KMS-11 (cell line): ENCODE measurements around the gene GIPC2.
"Not testable (repeated sequence)": the region's sequence is repeated elsewhere in the genome, so short reads cannot be mapped to it uniquely, and the experiment has no call there.

Experiments used
- H2AFZ ChIP-seq: fragments of 200-600 bp; sonication (generic); 2 replicates; pipeline ENCODE4 v1.6.1; 2016; ENCODE audit warnings: antibody characterized with exemption, mixed run types, low read depth
- H3K27ac ChIP-seq: fragments of 200-600 bp; sonication (generic); 2 replicates; pipeline ENCODE4 v1.6.1; 2016; ENCODE audit warnings: mild to moderate bottlenecking, mixed run types
- H3K27me3 ChIP-seq: fragments of 200-600 bp; sonication (generic); 2 replicates; pipeline ENCODE4 v1.6.1; 2017; ENCODE audit warnings: mild to moderate bottlenecking, low read depth, mixed run types, moderate library complexity; ENCODE audit not compliant: insufficient read depth
- H3K36me3 ChIP-seq: fragments of 200-600 bp; sonication (generic); 2 replicates; pipeline ENCODE4 v1.6.1; 2017; ENCODE audit warnings: mild to moderate bottlenecking, mixed run types; ENCODE audit not compliant: insufficient read depth
- H3K4me1 ChIP-seq: fragments of 200-600 bp; sonication (generic); 2 replicates; pipeline ENCODE4 v1.6.1; 2016; ENCODE audit warnings: mild to moderate bottlenecking, low read depth, mixed run types; ENCODE audit not compliant: poor library complexity, severe bottlenecking
- H3K4me2 ChIP-seq: fragments of 200-600 bp; sonication (generic); 2 replicates; pipeline ENCODE4 v1.7.0; 2016; ENCODE audit warnings: mild to moderate bottlenecking, mixed run types
- H3K4me3 ChIP-seq: fragments of 200-600 bp; sonication (generic); IDR thresholded peaks from 2 replicates; pipeline ENCODE4 v1.6.1; 2017; ENCODE audit warnings: low read depth, low read length, mixed read lengths; ENCODE audit not compliant: insufficient read depth
- H3K79me2 ChIP-seq: fragments of 200-600 bp; sonication (generic); 2 replicates; pipeline ENCODE4 v1.6.1; 2016; ENCODE audit warnings: low read depth, mixed run types; ENCODE audit not compliant: insufficient read depth
- H3K9ac ChIP-seq: fragments of 200-600 bp; sonication (generic); 2 replicates; pipeline ENCODE4 v1.6.1; 2016; ENCODE audit warnings: mild to moderate bottlenecking, mixed run types
- H4K20me1 ChIP-seq: fragments of 200-600 bp; sonication (generic); 2 replicates; pipeline ENCODE4 v1.6.1; 2016; ENCODE audit warnings: mild to moderate bottlenecking, mixed run types; ENCODE audit not compliant: insufficient read depth
- TF ChIP-seq, protein P1 (sequence below): fragments of 200-600 bp; sonication (generic); conservative IDR thresholded peaks from 2 replicates; pipeline ENCODE4 v1.6.1; 2017; ENCODE audit warnings: low read depth, mild to moderate bottlenecking, antibody characterized with exemption, low read length, moderate library complexity, mixed read lengths

GIPC2 gene

DNA sequence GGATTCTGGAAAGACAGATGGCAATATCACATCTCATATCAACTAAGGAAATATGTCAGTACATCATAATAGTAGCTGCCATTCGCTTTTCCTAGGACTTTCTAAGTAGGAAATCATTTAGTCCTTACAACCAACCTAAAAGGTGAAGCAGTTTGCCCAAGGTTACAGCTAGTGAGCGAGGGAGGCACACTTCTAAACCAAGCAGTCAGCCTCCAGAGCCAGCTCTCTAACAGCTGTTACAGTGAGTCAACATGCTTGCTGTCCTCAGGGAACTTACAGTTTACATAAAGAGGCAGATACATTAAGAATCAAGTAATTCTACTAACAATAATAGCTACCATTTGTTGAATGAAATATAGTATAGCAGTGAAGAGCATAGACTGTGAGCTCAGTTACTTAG, 57.1 kb downstream of the GIPC2 start:
- TF ChIP-seq, protein P1, sequence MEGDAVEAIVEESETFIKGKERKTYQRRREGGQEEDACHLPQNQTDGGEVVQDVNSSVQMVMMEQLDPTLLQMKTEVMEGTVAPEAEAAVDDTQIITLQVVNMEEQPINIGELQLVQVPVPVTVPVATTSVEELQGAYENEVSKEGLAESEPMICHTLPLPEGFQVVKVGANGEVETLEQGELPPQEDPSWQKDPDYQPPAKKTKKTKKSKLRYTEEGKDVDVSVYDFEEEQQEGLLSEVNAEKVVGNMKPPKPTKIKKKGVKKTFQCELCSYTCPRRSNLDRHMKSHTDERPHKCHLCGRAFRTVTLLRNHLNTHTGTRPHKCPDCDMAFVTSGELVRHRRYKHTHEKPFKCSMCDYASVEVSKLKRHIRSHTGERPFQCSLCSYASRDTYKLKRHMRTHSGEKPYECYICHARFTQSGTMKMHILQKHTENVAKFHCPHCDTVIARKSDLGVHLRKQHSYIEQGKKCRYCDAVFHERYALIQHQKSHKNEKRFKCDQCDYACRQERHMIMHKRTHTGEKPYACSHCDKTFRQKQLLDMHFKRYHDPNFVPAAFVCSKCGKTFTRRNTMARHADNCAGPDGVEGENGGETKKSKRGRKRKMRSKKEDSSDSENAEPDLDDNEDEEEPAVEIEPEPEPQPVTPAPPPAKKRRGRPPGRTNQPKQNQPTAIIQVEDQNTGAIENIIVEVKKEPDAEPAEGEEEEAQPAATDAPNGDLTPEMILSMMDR, result no peak
- H2AFZ ChIP-seq, result no peak overlapping the region
- H4K20me1 ChIP-seq, result no peaks in the 10 kb centered on the region
- no peak overlapping the region for H3K27ac ChIP-seq
- H3K4me2 ChIP-seq, result no peak overlapping the region
- no peaks in the 10 kb centered on the region for H3K27me3 ChIP-seq
- H3K9ac ChIP-seq, result no peak overlapping the region
- H3K79me2 ChIP-seq, result no peaks in the 10 kb centered on the region
- H3K36me3 ChIP-seq, result no peaks in the 10 kb centered on the region
- no peak overlapping the region for H3K4me3 ChIP-seq
- H3K4me1 ChIP-seq, result no peaks in the 10 kb centered on the region

DNA sequence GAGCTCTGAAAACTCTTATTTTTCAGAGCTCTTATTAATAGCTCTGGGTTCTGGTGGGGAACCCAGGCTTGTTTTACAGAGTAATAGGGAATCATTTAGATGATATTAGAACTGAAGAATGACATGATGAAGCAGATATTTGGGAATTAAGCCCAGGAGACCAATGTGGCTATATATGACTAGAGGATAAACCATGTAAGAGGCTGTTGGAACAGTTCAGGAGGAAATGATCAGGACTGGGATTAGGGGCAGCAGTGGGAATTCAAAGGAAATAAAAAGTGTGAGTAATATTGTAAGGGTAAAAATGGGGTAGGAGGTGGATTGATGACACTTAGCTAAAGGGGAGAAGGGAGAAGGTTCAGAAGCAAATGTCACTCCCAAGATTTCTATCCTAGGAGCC, 58.6 kb downstream of the GIPC2 start:
- H2AFZ ChIP-seq, result no peak overlapping the region
- H3K36me3 ChIP-seq, result no peaks in the 10 kb centered on the region
- no peak overlapping the region for H3K9ac ChIP-seq
- TF ChIP-seq, protein P1, result no peak
- H3K27ac ChIP-seq, result no peak overlapping the region
- no peaks in the 10 kb centered on the region for H4K20me1 ChIP-seq
- H3K27me3 ChIP-seq, result no peaks in the 10 kb centered on the region
- H3K4me2 ChIP-seq, result no peak overlapping the region
- no peak overlapping the region for H3K4me3 ChIP-seq
- no peaks in the 10 kb centered on the region for H3K79me2 ChIP-seq
- H3K4me1 ChIP-seq, result no peaks in the 10 kb centered on the region

DNA sequence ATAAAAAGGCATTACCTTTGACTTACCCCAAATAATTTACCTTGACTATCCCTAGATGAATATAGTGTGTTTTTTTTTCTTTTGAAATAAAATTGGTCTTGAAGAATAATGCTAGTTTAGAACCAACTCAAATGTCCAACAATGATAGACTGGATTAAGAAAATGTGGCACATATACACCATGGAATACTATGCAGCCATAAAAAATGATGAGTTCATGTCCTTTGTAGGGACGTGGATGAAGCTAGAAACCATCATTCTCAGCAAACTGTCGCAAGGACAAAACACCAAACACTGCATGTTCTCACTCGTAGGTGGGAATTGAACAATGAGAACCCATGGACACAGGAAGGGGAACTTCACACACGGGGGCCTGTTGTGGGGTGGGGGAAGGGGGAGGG, 63.9 kb downstream of the GIPC2 start:
- H3K4me1 ChIP-seq, H4K20me1 ChIP-seq, H3K27ac ChIP-seq, H3K9ac ChIP-seq, H3K4me3 ChIP-seq, H3K79me2 ChIP-seq, H2AFZ ChIP-seq, H3K36me3 ChIP-seq, H3K27me3 ChIP-seq, H3K4me2 ChIP-seq: not testable (repeated sequence)

DNA sequence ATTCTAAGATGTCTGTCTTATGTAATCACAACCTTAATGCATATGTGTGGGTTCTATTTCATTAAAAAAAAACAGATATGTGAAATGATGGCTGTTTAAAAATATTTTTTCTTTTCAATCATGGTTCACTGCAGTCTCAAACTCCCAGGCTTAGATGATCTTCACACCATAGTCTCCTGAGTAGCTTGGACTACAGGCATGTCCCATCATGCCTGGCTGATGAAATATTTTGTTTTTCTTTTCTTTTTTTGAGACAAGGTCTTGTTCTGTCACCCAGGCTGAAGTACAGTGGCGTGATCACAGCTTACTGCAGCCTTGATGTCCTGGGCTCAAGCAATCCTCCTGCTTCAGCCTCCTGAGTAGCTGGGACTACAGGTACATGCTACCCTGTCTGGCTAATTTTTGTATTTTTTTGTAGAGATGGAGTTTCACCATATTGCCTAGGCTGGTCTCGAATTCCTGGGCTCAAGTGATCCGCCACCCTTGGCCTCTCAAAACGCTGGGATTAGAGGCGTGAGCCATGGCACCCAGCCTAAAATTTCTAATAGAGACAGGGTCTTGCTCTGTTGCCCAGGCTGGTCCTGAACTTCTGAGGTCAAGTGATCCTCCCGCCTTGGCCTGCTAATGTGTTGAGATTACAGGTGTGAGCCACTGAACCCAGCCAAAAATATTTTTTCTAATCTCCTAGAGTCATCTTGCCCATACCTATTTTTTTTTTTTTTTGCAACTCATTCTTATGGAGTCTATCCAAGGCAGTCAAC, 67.6 kb downstream of the GIPC2 start:
- Histone ChIP-seq H3K79me2 (no peaks in the 10 kb centered on the region), H3K36me3 (no peaks in the 10 kb centered on the region), H3K27me3 (no peaks in the 10 kb centered on the region), H2AFZ (no peak overlapping the region), H3K27ac (no peak overlapping the region), H3K4me2 (no peak overlapping the region), H3K4me3 (no peak overlapping the region), H3K9ac (no peak overlapping the region), H4K20me1 (no peaks in the 10 kb centered on the region), H3K4me1 (no peaks in the 10 kb centered on the region)
- TF ChIP-seq, protein P1, result no peak
